SIG-M5 treated with dmso at 0.1 percent for 504 hours (cell line): ENCODE data around the gene DDX4.
"Not testable (repeated sequence)": the region's sequence is repeated elsewhere in the genome, so short reads cannot be mapped to it uniquely, and the experiment has no call there.

Source experiments
- DNase-seq: peaks from one replicate; lab custom pipeline; 2025; ENCODE audit not compliant: unreplicated experiment; lab: John Stamatoyannopoulos, UW

Gene DDX4

DNA sequence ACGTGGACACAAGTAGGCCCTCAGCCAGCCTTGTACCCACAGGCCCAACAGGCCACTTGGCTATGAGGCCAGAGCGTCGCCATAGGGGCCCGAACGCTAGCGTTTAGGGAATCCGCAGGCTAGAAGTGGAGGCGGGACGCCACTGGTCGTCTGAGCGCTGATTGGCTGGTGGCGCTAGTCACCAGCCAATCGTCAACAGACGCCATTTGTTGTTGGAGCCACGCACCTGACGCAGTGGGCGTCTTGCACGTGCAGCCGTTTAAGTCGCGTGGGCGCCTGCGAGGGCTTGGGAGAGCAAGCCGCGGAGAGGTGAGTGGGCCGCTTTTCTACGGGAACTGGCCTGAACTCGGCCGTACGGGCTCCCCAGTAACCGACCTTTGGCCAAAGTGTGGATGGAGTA, at the start of gene DDX4:
DDX4 (plus strand) TSS at position 269 of the 400 bp plus-strand sequence. CDS start 903 bp downstream, outside the sequence.
- no peak for DNase-seq

DNA sequence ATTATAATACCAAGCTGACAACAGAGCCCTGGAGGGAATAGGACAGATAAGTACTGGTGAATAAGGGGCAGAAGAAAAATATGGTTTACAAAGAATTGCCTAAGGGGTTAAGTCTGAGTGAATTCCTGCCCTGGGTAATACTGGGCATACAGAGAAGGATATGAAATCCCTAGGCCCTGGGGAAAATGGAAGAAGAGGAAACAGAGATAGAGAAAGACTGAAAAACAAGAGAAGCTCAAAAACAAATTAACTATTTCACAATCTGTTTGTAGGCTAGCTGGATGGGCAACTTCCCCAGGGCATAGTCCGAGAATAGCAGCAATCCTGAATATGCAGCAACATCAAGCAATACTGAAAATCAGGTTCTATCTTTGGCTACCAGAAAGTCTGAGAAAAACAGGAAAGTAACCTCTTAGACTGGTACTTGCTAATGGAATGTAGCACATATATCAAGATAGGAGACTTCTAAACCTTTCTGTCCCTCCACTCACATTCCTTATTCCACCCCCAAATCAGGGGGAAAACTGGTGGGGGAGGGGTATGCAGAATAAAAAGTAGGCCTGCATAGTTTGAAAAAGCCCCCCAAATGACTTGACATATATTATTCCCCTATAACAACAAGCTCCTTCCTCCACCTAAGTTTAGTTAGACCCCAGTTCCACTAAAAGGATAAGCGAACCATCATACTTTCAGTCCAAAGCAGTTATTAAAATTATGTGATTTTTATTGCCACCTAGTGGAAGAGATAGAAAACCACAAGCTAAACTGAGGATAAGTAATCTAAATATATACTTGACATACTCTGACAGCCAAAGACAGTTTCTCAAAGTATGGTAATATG, 46.4 kb upstream of the DDX4 start:
- peak; percentile 56 for DNase-seq

DNA sequence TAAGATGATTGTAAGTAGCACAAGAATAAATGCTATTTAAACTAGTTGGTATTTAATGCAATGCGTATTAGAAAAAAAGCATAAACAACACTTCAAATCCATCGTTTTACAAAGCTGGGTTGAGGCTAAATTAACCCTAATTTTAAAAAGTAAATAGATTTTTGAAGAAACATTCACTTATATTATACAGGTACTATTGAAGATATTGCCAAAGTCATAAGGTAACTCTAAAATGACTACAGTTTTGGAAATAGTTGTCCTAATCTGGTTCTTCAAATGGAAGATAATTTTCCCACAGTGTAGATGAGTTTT, 45.8 kb upstream of the DDX4 start:
- DNase-seq = no peak

DNA sequence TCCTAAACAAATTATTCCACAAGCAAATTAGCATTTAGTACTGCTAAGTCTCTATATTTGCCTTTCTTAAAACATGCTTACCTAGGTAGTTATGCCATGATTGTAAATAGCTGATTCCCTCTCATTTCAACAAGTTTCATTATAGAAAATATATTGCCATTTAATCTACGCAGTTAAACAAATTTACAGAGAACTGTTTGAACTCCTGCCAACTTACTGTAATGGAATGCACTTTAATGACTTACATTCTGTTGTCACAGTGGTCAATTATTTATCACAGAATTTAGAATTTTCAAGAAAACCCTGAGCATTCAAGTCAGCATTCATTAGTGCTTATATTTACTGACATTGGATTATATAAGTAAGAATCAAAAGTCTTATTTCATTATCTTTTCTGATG, 45.4 kb upstream of the DDX4 start:
- DNase-seq = no peak

DNA sequence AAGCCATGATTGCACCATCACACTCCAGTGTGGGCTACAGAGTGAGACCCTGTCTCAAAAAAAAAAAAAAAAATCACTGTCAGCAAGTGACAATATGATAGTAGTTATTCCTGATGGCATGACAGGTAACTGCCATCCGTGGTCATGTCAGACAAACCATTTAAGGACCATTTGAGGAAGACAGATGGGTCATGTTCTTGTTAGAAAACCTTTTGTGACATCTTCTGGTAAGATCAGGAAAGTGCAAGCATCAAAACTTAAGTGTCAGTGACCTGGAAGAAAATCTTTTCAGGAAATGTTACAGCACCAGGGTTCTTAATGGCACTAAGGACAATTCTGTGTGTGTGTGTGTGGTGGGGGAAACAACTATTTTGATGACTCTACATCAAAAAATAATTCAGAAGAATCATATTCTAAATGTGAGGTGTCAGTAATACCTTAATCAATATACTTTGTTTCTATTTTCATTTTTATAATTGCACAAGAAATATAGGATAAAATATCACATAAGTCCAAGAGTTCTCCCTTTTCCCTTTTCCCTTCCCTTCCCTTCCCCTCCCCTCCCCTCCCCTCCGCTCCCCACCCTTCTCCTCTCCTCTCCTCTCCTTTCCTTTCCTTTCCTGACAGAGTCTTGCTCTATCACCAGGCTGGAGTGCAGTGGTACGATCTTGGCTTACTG, 43.6 kb upstream of the DDX4 start:
- DNase-seq = peak; percentile 57

DNA sequence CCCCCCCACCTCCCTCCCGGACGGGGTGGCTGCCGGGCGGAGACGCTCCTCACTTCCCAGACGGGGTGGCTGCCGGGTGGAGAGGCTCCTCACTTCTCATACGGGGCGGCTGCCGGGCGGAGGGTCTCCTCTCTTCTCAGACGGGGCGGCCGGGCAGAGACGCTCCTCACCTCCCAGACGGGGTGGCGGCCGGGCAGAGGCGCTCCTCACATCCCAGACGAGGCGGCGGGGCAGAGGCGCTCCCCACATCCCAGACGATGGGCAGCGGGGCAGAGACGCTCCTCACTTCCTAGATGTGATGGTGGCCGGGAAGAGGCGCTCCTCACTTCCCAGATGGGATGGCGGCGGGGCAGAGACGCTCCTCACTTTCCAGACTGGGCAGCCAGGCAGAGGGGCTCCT, 41.2 kb upstream of the DDX4 start:
- DNase-seq = not testable (repeated sequence)

DNA sequence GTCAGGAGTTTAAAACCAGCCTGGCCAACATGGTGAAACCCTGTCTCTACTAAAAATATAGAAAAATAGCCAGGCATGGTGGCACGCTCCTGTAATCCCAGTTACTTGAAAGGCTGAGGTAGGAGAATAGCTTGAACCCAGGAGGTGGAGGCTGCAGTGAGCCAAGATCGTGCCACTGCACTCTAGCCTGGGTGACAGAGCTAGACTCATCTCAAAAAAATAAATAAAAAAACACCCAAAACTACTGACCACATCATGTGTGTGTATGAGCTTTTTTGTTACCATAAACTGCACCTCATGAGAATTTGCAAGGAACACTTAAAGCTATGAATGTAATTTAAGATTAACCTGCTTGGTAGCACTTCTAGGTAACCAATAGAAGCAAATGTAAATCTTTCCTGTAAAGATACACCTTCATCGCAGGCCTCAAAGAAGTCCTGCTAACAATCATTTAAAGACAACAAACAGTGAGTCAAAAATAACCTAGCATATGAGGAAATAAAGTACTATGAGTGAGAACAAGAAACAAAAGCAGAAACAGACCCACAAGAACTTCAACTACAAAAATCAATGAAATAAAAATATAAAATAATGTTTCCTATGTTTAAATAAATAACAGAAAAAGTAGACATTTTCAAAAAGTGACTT, 38.7 kb upstream of the DDX4 start:
- no peak for DNase-seq

DNA sequence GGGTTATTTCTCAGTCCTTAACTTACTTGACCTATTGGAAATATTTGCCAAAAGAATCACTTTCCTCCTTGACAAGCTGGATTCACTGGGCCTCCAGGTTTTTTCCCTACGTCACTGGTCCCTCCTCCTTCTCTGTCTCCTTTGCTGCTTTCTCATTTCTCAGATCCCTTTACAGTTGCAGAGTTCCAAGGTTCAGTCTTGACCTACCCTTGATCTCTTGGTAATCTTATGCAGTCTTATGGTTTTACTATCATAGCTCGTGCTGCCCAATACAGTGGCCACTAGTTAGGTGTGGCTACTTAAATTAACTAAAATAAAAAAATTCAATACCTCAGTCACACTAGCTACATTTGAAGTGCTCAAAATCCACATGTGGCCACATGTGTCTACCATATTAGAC, 37.1 kb upstream of the DDX4 start:
- DNase-seq = no peak

DNA sequence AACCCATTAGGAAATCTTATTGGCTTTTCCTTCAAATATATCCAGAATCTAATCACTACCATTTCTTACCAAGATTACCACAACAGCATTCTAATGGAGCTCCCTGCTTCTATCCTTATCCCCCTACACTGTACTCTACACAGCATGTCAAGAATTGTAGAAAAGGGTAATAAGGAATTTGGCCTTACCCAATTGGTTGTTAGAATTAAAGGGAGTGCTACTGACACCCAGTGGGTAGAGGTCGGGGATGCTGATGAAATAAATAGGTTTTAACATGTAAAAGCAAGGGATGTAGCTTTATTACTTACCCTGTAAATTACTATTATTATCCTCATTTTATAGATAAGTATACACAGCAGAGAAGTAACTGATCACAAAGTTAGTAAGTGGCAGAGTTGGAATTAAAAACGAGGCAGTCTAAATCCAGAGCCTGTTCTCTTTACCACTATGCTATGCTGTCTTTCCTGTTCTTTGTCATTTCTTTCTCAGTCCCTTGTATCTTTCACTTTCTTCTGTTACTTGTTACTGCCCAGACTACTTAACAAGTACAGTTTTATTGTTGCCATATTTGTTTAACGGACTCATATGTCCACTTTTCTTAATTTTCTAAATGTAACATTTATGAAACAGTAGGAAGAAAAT, 36.3 kb upstream of the DDX4 start:
- no peak for DNase-seq

DNA sequence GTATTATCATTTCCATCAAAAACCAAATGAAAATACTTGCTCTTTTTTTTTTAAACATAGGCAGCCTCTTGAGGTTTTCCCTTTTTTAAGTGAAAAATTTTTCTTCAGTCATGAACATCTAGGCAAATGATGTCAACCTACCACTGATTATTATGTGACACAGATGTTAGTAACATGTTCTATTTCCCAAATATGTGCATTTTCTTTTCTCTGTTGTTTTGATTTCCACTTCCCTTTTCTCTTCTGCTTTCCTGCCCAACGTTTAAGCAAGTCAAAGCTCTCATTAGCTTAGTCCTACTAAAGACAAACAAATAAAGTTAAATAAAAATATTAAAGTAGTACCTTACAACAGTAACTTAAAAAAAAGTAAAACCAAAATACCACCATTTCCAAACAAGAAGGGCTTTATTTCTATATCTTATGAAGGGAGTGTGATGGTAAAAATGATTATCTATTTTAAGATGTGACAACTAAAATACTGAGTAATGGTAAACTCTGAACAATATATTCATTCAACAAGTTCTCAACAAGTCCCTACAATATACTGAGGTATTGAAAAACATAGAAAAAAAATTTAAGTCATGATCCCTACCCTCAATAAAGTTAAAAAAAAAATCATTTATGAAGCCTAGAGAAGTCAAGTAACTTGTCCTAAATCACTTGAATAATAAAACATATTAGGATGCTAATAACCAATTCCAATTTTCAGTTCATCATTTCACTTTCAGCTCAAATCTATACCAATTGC, 35.1 kb upstream of the DDX4 start:
- DNase-seq = peak; percentile 19

DNA sequence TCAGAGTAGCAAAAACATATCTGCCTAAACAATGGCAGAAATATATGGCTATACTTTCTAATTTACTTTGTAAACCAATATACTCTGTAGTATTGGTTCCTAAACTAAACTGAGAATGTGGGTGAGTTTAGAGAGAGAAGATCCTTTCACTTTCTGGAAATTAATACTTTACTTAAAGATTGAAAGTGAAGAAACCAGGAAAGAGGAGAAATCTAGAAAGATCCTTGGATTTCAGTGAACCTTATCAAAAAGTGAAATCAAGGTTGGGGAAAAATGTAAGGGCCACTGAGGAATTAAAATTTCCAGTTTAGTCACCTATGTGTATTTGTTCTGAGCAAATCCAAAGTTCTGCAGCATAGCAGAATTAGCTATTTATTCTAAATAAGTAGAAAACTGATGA, 31.6 kb upstream of the DDX4 start:
- DNase-seq = no peak

DNA sequence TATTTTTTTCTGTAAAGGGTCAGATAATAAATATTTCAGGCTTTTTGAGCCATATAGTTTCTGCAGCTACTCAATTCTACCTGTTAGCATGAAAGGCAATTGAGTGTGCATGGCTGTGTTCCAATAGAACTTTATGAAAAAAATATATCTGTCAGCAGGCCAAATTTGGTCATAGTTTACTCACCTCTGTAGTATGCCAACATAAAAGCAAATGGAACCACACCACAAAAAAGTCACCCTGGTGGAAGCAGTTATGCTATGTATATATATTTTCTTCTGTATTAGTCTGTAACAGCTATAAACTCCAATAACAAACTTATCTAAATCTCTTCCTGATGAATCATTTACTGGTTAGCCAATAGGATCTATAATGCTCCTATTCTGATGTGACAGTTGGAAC, 29.1 kb upstream of the DDX4 start:
- no peak for DNase-seq

DNA sequence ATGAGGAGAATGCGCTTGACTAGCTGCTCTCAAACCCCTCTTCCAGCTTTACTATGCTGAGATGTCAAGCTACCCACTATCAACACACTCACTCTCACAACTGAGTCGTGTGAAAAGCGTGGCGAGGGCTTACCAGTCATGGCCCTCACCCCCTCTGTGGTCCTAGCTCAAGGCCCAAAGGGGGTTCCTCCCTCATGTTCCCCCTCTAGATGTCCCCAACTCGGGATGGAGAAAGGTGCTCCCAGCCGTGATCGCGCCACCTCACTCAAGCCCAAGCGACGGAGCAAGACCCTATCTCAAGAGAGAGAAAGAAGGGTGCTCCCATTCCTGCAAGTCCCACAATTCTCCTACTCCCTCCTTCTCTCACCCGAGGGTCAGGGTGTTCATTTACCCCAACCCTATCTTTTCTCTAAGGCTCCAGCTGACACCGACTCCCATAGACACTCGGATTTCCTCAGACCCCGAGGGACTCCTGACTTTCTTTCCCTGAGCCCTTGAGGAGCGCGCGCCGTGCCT, 26.3 kb upstream of the DDX4 start:
- DNase-seq = no peak

DNA sequence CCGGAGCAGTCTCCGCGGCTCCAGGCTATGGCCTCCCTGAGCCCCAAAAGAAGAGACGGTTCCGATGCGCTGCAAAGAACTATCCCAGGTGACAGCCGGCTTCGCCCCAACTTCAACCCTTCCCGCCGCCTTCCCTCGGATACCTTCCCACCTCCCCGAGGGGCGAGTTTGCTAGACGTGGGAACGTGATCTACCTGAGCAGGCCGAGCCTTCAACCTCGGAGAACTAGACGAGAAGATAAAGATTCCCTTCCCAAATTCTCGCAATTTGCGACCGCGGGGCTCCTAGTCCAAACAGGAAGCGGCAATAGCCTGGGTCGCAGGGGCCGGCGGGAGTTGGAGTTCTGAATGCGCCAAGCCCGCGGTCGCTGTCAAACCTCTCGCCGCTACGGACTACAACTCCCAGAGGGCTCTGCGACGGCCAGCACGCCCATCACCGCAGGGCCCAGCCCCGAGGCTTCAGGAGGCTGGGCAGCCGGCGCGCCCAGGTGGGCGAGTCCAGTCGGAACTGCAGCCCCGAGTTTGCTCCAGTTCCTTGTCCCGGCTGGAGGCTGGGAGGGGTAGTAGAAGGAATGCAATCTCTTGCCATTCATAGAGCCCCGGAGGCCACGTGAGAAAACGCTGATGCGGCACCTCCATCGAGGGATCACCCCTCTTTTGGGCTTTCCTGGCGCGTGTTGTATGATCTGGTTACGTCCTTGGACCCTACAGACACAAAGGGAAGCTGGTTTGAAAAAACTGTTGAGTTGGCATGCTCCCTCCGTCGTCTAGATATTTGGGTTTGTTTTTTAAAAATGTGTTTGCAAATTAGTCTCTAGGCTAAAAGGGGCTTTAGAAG, 25.6 kb upstream of the DDX4 start, which contains the start of gene SLC38A9:
SLC38A9 (minus strand) TSS at position 302 of the 837 bp plus-strand sequence. CDS start 14,366 bp downstream, outside the sequence.
- DNase-seq = peak; percentile 97

DNA sequence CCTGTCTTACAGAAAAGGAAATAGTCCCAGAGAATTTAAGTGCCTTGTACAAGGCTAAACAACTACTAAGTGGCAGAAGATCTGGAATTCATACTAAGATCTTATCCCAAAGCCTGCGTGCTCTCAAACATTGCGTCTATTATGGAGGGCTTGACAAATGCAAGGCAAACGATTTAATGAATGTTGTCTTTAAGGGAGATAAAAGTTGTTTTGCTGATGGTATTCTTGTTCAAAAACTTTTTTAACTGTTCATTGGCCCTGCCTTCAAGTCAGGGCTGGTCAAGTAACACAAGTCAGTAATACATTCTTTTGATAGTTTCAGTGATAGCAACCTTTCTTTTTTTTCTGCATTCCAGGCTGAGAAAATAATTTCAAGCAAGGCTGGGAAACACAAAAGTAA, 24.0 kb upstream of the DDX4 start:
- no peak for DNase-seq

DNA sequence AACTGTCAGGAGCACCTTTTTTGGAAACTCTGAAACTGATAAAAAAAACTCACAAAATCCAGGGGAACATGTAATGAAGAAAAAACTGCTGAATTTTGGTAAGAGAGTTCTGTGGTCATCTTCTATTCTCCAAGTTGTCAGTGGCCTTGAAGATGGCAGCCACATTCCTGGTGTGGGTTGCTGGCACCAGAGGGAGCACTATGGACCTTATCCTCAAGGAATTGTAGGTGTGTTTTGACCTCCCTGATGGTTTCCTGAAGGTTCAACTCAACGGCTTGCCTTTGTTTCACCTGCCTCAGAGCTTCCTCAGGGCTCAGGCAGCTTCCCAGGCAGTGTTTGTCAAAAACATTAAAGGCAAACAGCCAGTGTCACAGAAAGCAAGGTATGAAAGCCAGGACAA, 23.5 kb upstream of the DDX4 start:
- no peak for DNase-seq

DNA sequence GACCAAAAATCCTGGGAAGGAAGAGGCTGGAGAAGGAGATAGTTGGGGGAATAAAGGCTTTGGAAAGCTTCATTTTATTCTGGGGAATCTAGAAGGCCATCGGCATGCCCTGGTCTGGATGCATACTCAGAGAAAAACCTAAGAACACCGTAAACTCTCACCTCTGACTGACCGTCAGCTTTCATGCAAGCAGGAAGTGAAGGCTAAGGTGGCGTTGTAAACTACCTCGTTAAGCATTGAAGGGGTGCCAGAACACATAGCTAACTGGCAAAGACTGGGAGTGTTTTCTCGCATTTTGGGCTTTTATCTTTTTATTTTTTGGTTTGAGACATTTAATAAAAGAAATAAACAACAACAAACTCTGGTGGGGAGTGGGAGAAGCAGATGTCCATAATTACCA, 23.1 kb upstream of the DDX4 start:
- no peak for DNase-seq

DNA sequence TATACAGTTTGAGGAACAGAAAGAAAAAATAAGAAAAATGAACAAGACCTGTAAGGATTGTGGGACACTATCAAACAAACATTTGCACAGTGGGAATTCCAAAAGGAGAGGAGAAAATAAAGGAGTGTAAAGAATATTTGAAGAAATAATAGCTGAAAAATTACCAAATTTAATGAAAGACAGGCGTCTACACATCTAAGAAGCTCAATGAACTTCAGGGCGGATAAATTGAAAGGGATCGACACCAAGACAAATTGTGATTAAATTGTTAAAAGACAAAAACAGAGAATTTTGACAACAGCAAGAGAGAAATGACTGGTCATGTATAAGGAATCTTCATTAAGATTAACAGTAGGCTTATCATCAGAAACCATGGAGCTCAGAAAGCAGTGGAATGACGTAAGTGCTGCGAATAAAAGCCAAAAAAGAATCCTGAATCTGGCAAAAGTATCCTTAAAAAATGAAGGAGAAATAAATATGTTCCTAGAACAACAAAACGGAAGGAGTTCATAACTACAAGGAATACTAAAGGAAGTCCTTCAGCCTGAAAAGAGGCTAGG, 22.3 kb upstream of the DDX4 start:
- DNase-seq = no peak

DNA sequence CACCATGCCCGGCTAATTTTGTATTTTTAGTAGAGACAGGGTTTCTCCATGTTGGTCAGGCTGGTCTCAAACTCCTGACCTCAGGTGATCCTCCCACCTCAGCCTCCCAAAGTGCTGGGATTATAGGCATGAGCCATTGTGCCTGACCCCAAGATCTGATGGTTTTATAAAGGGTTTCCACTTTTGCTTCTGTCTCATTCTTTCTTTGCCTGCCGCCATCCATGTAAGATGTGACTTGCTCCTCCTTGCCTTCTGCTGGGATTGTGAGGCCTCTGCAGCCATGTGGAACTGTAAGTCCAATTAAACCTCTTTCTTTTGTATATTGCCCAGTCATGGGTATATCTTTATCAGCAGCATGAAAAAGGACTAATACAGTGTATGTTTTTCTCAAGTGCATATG, 18.8 kb upstream of the DDX4 start:
- not testable (repeated sequence) for DNase-seq
